Muscle layer of duodenum (tissue), 2 donors: Measurements from ENCODE around the gene KPNA4.

ENCODE experiments used
- H3K27ac ChIP-seq: one replicate; pipeline ENCODE4 v1.7.0; 2013; ENCODE audit warnings: mild to moderate bottlenecking, low read length
- H3K27me3 ChIP-seq: one replicate; pipeline ENCODE4 v1.7.0; 2013; ENCODE audit warnings: low read depth, mild to moderate bottlenecking, control low read depth, low read length
- H3K36me3 ChIP-seq, 2 donors: one replicate each; pipeline ENCODE4 v1.7.0; 2013; ENCODE audit warnings: low read length in 2 of 2, control low read depth in 1 of 2, mild to moderate bottlenecking in 1 of 2; ENCODE audit not compliant: insufficient read depth in 2 of 2, control insufficient read depth in 1 of 2
- H3K4me1 ChIP-seq, 2 donors: one replicate each; pipeline ENCODE4 v1.7.0; 2013; ENCODE audit warnings: low read length in 2 of 2, mild to moderate bottlenecking in 2 of 2, control low read depth in 1 of 2, moderate library complexity in 1 of 2; ENCODE audit not compliant: insufficient read depth in 2 of 2, control insufficient read depth in 1 of 2
- H3K4me3 ChIP-seq, 2 donors: one replicate each; pipeline ENCODE4 v1.7.0; 2013; ENCODE audit warnings: low read length in 2 of 2, low read depth in 1 of 2, mild to moderate bottlenecking in 1 of 2
- H3K9me3 ChIP-seq, 2 donors: one replicate each; pipeline ENCODE4 v1.7.0; 2013; ENCODE audit warnings: low read length in 2 of 2, control low read depth in 1 of 2, mild to moderate bottlenecking in 1 of 2; ENCODE audit not compliant: control insufficient read depth in 1 of 2
- donor health status: healthy.

Gene KPNA4

GRCh38 chr3:160486459-160486869 lies 78.9 kb downstream of the KPNA4 start:
- Histone ChIP-seq H3K4me3 (no peak overlapping the region), H3K27me3 (no peaks in the 10 kb centered on the region), H3K27ac (no peak overlapping the region), H3K4me1 (peaks cover 0 to 5% of the 10 kb centered on the region in 2 donors), H3K36me3 (no peaks in the 10 kb centered on the region), H3K9me3 (no peaks in the 10 kb centered on the region)

- Histone ChIP-seq H3K4me1 (peaks cover 0 to 5% of the 10 kb centered on the region in 2 donors), H3K27ac (no peak overlapping the region), H3K4me3 (no peak overlapping the region), H3K9me3 (no peaks in the 10 kb centered on the region), H3K36me3 (no peaks in the 10 kb centered on the region), H3K27me3 (no peaks in the 10 kb centered on the region)
Observed at GRCh38 chr3:160482796-160483195, 82.6 kb downstream of the KPNA4 start.

DNA sequence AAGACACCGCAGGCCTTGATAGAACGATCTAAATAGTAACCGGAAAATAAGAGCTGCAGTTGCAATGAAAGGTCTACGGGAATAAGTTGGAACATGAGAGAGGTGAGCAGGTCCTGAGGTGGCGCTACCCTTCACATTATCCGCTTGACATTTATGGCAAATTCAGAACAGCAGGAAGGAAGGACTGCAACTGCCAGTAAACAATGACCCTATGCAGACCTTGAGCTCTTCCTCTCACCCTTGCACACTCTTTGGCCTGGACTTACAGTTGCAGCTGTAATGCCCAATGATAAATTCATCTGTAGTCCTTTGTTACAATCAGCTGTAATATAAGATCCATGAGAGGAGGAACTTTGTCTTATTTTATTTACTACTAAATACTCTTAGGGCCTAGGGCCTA lies 83.5 kb downstream of the KPNA4 start:
- H3K27me3 ChIP-seq = no peaks in the 10 kb centered on the region
- no peak overlapping the region for H3K27ac ChIP-seq
- no peaks in the 10 kb centered on the region for H3K9me3 ChIP-seq
- H3K4me1 ChIP-seq = peaks cover 0 to 5% of the 10 kb centered on the region in 2 donors
- no peak overlapping the region for H3K4me3 ChIP-seq
- H3K36me3 ChIP-seq = no peaks in the 10 kb centered on the region

DNA sequence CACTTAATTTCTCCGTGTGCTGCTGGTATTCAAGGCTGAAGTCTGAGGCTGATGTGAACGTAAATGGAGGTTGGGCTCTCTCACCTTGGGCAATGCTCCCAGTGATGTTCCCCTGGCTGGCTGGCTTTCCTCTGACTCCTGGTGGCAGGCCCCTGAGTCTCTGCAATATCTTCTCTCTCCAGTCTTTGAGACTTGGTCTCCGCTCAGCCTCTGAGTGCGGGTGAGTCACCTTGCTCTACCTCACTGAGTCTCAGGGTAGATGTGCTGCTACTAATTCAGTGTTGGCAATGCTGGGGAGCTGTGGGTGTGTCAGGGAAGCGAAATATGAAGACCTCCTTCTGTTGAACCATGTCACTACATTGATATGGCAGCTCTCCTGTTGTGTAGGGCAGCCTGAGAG lies 84.4 kb downstream of the KPNA4 start:
- H3K27me3 ChIP-seq = no peaks in the 10 kb centered on the region
- no peak overlapping the region for H3K27ac ChIP-seq
- H3K36me3 ChIP-seq = no peaks in the 10 kb centered on the region
- H3K9me3 ChIP-seq = no peaks in the 10 kb centered on the region
- H3K4me1 ChIP-seq = peaks cover 0 to 1% of the 10 kb centered on the region in 2 donors
- H3K4me3 ChIP-seq = no peak overlapping the region

DNA sequence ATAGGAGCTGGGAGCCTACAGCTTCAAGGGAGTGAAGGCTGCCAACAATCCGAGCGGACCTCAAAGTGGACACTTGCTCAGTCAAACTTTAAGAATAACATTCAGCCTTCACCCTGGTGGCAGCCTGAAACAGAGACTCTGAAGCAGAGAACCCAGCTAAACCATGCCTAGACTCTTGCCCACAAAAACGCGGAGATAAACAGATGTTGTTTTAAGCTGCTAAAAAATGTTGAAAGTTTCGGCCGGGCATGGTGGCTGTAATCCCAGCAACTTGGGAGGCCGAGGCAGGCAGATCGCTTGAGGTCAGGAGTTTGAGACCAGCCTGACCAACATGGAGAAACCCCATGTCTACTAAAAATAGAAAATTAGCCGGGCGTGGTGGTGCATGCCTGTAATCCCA lies 86.0 kb downstream of the KPNA4 start:
- no peaks in the 10 kb centered on the region for H3K27me3 ChIP-seq
- H3K27ac ChIP-seq = no peak overlapping the region
- no peaks in the 10 kb centered on the region for H3K9me3 ChIP-seq

GRCh38 chr3:160478338-160478737 lies 87.0 kb downstream of the KPNA4 start:
- H3K27ac ChIP-seq = no peak overlapping the region
- no peak overlapping the region for H3K4me3 ChIP-seq
- H3K9me3 ChIP-seq = no peaks in the 10 kb centered on the region
- no peaks in the 10 kb centered on the region for H3K27me3 ChIP-seq
- no peaks in the 10 kb centered on the region for H3K4me1 ChIP-seq
- no peaks in the 10 kb centered on the region for H3K36me3 ChIP-seq

More for the DNA sequence above, 86.0 kb downstream of the KPNA4 start:
- no peak overlapping the region for H3K4me3 ChIP-seq
- H3K36me3 ChIP-seq = no peaks in the 10 kb centered on the region
- H3K4me1 ChIP-seq = no peaks in the 10 kb centered on the region

GRCh38 chr3:160477750-160478149 lies 87.6 kb downstream of the KPNA4 start:
- Histone ChIP-seq H3K4me3 (no peak overlapping the region), H3K4me1 (no peaks in the 10 kb centered on the region), H3K27ac (no peak overlapping the region), H3K9me3 (no peaks in the 10 kb centered on the region), H3K36me3 (no peaks in the 10 kb centered on the region), H3K27me3 (no peaks in the 10 kb centered on the region)

- Histone ChIP-seq H3K9me3 (no peaks in the 10 kb centered on the region), H3K4me3 (no peak overlapping the region), H3K4me1 (no peaks in the 10 kb centered on the region), H3K27ac (no peak overlapping the region), H3K27me3 (no peaks in the 10 kb centered on the region), H3K36me3 (no peaks in the 10 kb centered on the region)
Observed at GRCh38 chr3:160475884-160476283, 89.5 kb downstream of the KPNA4 start.

DNA sequence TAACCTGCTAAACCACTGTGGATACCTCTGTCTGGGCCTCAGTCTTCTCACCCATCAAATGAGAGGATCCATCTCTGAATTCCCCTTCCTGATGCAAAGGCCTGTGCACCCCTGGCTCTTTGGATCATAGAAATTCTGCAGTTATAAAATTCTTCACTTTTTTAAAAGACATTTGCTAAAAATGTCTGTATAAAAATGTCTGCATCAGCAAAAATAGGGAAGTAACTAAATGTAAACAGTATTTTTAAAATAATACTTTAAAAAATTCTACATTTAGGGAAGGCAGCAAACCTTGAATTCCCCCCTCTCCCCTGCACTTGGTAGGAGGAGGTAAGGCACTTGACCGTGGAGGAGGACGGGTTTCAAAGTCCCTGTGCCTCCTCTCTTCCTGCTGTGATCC lies 90.2 kb downstream of the KPNA4 start:
- Histone ChIP-seq H3K27me3 (no peaks in the 10 kb centered on the region), H3K36me3 (no peaks in the 10 kb centered on the region), H3K4me1 (no peaks in the 10 kb centered on the region)

DNA sequence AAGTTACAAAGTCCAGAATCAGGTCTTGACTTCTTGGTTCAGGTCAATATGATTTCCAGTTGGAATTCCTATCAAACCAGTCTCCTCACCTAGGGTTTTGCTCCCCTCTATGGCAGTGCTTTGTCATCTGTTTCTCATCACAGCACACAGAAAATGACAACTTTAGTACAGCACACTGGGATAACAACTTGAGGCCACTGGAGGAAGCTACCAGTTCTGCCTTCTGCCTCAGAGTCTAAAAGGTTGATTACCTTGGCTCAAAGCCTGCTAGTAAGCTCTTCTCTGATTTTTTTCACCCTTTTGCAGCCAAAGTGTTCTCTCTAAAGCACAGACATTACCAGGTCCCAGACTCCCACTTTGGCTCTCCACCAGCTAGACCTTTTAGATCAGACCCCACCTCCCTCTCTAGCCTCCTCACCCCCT lies 90.9 kb downstream of the KPNA4 start:
- Histone ChIP-seq H3K27me3 (no peaks in the 10 kb centered on the region), H3K9me3 (no peaks in the 10 kb centered on the region), H3K27ac (no peak overlapping the region), H3K36me3 (no peaks in the 10 kb centered on the region), H3K4me3 (no peak overlapping the region), H3K4me1 (no peaks in the 10 kb centered on the region)

More for the DNA sequence above, 90.2 kb downstream of the KPNA4 start:
- H3K4me3 ChIP-seq = no peak overlapping the region
- no peaks in the 10 kb centered on the region for H3K9me3 ChIP-seq
- no peak overlapping the region for H3K27ac ChIP-seq

DNA sequence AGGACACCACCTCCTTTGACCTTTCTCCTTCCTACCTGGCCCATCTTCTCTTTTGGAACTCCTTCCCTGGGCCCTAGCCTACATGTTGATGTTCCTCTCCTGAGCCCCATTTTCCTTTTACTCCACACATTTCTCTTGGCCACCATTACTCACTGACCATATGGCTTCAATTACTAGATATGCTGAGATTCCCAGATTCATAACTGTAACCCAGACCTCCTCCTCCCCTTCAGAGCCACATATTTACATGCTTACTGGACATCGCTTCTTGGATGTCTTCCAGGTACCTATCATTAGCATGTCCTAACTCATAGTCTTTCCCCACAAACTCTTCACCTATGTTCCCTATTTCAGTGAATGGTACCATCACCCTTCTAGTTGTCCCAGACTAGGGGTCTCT lies 91.4 kb downstream of the KPNA4 start:
- Histone ChIP-seq H3K9me3 (no peaks in the 10 kb centered on the region), H3K27ac (no peak overlapping the region), H3K4me3 (no peak overlapping the region), H3K27me3 (no peaks in the 10 kb centered on the region), H3K36me3 (no peaks in the 10 kb centered on the region), H3K4me1 (no peaks in the 10 kb centered on the region)

GRCh38 chr3:160473221-160473620 lies 92.2 kb downstream of the KPNA4 start:
- Histone ChIP-seq H3K27me3 (no peaks in the 10 kb centered on the region), H3K27ac (no peak overlapping the region), H3K4me1 (no peaks in the 10 kb centered on the region), H3K4me3 (no peak overlapping the region), H3K9me3 (no peaks in the 10 kb centered on the region), H3K36me3 (no peaks in the 10 kb centered on the region)
